Lung (tissue), 12 donors: ENCODE results near the gene MAP1LC3B. TPM values are rescaled to one million over a fixed set of nuclear protein-coding genes. Genes with fewer than 3 reads are reported as not detected.

ENCODE experiments used
- ATAC-seq: fragments of 200-7000 bp; cut with Tn5 transposase; one replicate; pipeline ENCODE4 v1.9.1; 2020; ENCODE audit warnings: moderate number of reproducible peaks; ENCODE audit not compliant: insufficient read depth, low FRiP score
- DNase-seq, 3 donors: peaks; one replicate each; pipeline ENCODE4 v3.0.0-alpha.2; 2013 to 2017
- H3K27ac ChIP-seq, 2 donors: one replicate each; pipeline ENCODE4 v1.5.1; 2013; ENCODE audit warnings: mild to moderate bottlenecking in 2 of 2, moderate library complexity in 2 of 2, control low read depth in 1 of 2, inconsistent platforms in 1 of 2, low read depth in 1 of 2, low read length in 1 of 2
- H3K27me3 ChIP-seq, 3 donors: one replicate each; pipeline ENCODE4 v1.5.1; 2013; ENCODE audit warnings: low read length in 2 of 3; ENCODE audit not compliant: control insufficient read depth in 3 of 3, insufficient read depth in 3 of 3
- H3K36me3 ChIP-seq, 4 donors: one replicate each; pipeline ENCODE4 v1.5.1; 2013; ENCODE audit warnings: low read length in 4 of 4, mild to moderate bottlenecking in 1 of 4, moderate library complexity in 1 of 4; ENCODE audit not compliant: control insufficient read depth in 4 of 4, insufficient read depth in 4 of 4
- H3K4me1 ChIP-seq, 5 donors: one replicate each; pipeline ENCODE4 v1.5.1; 2013; ENCODE audit warnings: low read length in 5 of 5, mild to moderate bottlenecking in 2 of 5, moderate library complexity in 1 of 5; ENCODE audit not compliant: control insufficient read depth in 5 of 5, insufficient read depth in 5 of 5
- H3K4me3 ChIP-seq: one replicate; pipeline ENCODE4 v1.5.1; 2013; ENCODE audit warnings: mild to moderate bottlenecking, control low read depth, moderate library complexity
- H3K9ac ChIP-seq, 2 donors: one replicate each; pipeline ENCODE4 v1.5.1; 2013; ENCODE audit warnings: low read length in 2 of 2, control low read depth in 1 of 2; ENCODE audit not compliant: insufficient read depth in 1 of 2
- H3K9me3 ChIP-seq, 4 donors: one replicate each; pipeline ENCODE4 v1.5.1; 2013; ENCODE audit warnings: low read length in 3 of 4, mild to moderate bottlenecking in 1 of 4, moderate library complexity in 1 of 4; ENCODE audit not compliant: control insufficient read depth in 4 of 4, insufficient read depth in 3 of 4
- WGBS, 2 donors: extraction: QIAGEN DNeasy Blood & Tissue Kit; methylation state at CpG; one replicate each; pipeline ENCODE4 v1.1.7; 2013; 5-methylcytosine and 5-hydroxymethylcytosine counted together
- polyA plus RNA-seq, 2 donors: library from polyadenylated mRNA; stranded (reverse); fragments of 200-250 nt; gene quantifications; one replicate each; pipeline ENCODE4 v1.2.1, GENCODE V29; 2013
- total RNA-seq, 2 donors: library from RNA; depleted of rRNA in 1 of 2; stranded (reverse); fragments of >200 nt in 1 of 2; gene quantifications; one replicate each; pipeline ENCODE4 v1.2.1, GENCODE V29; 2014 to 2021
- TF ChIP-seq, protein P1 (sequence below): IDR thresholded peaks from 2 replicates; pipeline ENCODE4 v1.5.1; 2012; ENCODE audit warnings: mild to moderate bottlenecking; ENCODE audit errors: control extremely low read depth, extremely low read depth
- donor health status: control.
- donor health status: control.
- donor health status: Bipolar disorder and iron deficiency.
- donor health status: healthy.
- donor health status: DM: yes; HTN: yes; CAD: no.

MAP1LC3B gene
- total and polyA plus RNA-seq, 4 donors = 43.3 to 62.2 (median 47.7) TPM

DNA sequence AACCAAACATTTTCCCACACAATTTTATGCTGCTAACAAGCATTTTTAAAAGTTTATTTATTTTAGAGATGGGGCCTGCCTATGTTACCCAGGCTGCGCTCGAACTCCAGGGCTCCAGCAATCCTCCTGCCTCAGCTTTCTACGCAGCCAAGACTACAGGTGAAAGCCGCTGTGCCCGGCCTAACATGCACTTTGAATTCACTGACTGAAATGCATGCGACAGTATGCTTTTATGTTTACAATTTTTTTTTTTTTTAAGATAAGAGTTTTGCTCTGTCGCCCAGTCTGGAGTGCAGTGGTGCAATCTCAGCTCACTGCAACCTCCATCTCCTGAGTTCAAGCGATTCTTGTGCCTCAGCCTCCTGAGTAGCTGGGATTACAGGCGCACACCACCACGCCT, 47.8 kb downstream of the MAP1LC3B start:
- ATAC-seq (no peak), DNase-seq (no peak)
- H3K27ac ChIP-seq = no peak overlapping the region
- H3K4me1 ChIP-seq = peaks cover 0 to 23% (median 10%) of the 10 kb centered on the region in 5 donors
- H3K27me3 ChIP-seq = no peaks in the 10 kb centered on the region
- TF ChIP-seq, protein P1, sequence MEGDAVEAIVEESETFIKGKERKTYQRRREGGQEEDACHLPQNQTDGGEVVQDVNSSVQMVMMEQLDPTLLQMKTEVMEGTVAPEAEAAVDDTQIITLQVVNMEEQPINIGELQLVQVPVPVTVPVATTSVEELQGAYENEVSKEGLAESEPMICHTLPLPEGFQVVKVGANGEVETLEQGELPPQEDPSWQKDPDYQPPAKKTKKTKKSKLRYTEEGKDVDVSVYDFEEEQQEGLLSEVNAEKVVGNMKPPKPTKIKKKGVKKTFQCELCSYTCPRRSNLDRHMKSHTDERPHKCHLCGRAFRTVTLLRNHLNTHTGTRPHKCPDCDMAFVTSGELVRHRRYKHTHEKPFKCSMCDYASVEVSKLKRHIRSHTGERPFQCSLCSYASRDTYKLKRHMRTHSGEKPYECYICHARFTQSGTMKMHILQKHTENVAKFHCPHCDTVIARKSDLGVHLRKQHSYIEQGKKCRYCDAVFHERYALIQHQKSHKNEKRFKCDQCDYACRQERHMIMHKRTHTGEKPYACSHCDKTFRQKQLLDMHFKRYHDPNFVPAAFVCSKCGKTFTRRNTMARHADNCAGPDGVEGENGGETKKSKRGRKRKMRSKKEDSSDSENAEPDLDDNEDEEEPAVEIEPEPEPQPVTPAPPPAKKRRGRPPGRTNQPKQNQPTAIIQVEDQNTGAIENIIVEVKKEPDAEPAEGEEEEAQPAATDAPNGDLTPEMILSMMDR = no peak
- H3K9ac ChIP-seq = no peak overlapping the region
- peaks cover 0 to 3% (median 0%) of the 10 kb centered on the region in 4 donors for H3K9me3 ChIP-seq
- H3K4me3 ChIP-seq = no peak overlapping the region
- H3K36me3 ChIP-seq = peaks cover 0 to 13% (median 6%) of the 10 kb centered on the region in 4 donors
- 94 to 95% methylated on average over 10 of the region's 10 CpGs for WGBS, 2 donors

DNA sequence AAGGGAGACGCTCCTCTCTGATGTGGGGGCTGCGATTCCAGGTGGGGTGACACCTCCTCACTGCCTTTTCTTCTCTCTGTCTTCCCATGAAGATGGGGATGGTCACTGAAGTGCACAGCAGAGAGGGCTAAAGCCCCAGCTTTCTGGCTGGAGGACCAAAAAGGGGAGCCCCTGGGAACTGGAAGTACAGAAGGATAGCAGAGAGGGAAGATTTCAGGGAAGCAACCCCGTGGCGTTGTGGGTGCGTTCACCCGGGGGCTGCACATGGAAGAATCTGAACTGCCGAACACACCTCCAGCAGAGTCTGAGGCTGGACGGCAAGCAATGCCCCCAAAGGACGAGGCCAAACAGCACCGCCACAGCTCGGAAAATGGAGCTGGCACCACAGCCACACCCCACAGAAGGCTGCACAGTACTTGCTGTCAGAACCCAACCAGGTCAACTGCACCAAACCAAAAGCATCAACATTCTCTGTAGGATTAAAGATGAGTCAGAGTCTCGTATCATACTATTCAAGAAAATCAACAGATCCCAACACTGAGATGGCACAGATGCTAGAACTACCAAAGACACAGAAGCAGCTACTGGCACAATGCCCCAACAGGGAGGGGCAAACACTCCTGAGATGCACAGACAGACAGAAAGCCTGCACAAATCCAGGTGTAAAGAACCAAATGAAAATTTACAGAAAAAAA, 49.9 kb downstream of the MAP1LC3B start:
- Histone ChIP-seq H3K36me3 (peaks cover 0 to 17% (median 7%) of the 10 kb centered on the region in 4 donors), H3K27ac (no peak overlapping the region), H3K9ac (no peak overlapping the region), H3K27me3 (no peaks in the 10 kb centered on the region), H3K4me1 (peaks cover 0 to 7% (median 6%) of the 10 kb centered on the region in 5 donors), H3K4me3 (no peak overlapping the region), H3K9me3 (peaks cover 0 to 3% (median 0%) of the 10 kb centered on the region in 4 donors)
- no peak for DNase-seq
- 96 to 99% methylated on average over 12 of the region's 12 CpGs for WGBS, 2 donors
- TF ChIP-seq, protein P1 = no peak
- ATAC-seq = no peak

DNA sequence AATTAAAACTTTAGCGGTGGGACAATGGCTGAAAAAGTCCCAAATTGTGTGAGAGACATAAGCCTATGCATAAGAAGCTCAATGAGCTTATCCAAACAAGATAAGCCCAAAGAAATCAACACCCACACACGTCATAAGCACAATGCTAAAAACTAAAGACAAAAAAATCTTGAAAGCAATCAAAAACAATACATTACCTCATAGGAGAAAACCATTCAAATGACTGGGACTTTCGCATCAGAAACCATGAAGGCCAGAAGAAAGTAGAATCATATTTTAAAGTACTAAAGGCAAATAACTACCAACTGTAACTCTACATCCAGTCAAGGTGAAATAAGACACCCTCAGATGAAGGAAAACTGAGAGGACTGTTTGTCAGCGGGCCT, 50.4 kb downstream of the MAP1LC3B start:
- TF ChIP-seq, protein P1 = no peak
- H3K9ac ChIP-seq = no peak overlapping the region
- no peak for DNase-seq
- peaks cover 0 to 3% (median 0%) of the 10 kb centered on the region in 4 donors for H3K9me3 ChIP-seq
- no peak overlapping the region for H3K27ac ChIP-seq
- H3K4me1 ChIP-seq = peaks cover 0 to 6% (median 6%) of the 10 kb centered on the region in 5 donors
- H3K36me3 ChIP-seq = peaks cover 0 to 21% (median 9%) of the 10 kb centered on the region in 4 donors
- H3K27me3 ChIP-seq = no peaks in the 10 kb centered on the region
- WGBS, 2 donors = 94% methylated on average over 4 of the region's 4 CpGs
- H3K4me3 ChIP-seq = no peak overlapping the region
- no peak for ATAC-seq
